ENCODE data around the gene MGAT5B. TPM values are rescaled to one million over a fixed set of nuclear protein-coding genes. Genes with fewer than 3 reads are reported as not detected.

The MGAT5B gene
- total RNA-seq, 6 experiments from 2014 or later, result 1.5 to 2.3 (median 1.8) TPM

GRCh38 chr17:76961869-76962268 lies 93.7 kb downstream of the MGAT5B start:
- Mint-ChIP-seq H3K36me3 (ENCODE audit: low read depth) (no peaks in the 10 kb centered on the region), H3K4me3 (no peak overlapping the region), H3K9me3 (no peaks in the 10 kb centered on the region), H3K27me3 (ENCODE audit: insufficient read depth) (peaks cover 56% of the 10 kb centered on the region), H3K27ac (no peak overlapping the region), H3K4me1 (ENCODE audit: low read depth) (peaks cover 11% of the 10 kb centered on the region)
- TF ChIP-seq CTCF (IDR thresholded peaks at IDR 0.05), result no peak
- no peak for DNase-seq

GRCh38 chr17:76962858-76963257 lies 94.7 kb downstream of the MGAT5B start:
- Mint-ChIP-seq H3K27me3 (ENCODE audit: insufficient read depth) (peaks cover 55% of the 10 kb centered on the region), H3K4me1 (ENCODE audit: low read depth) (peaks cover 8% of the 10 kb centered on the region), H3K4me3 (no peak overlapping the region), H3K9me3 (no peaks in the 10 kb centered on the region), H3K36me3 (ENCODE audit: low read depth) (no peaks in the 10 kb centered on the region), H3K27ac (no peak overlapping the region)
- no peak for DNase-seq
- TF ChIP-seq CTCF (IDR thresholded peaks at IDR 0.05), result no peak

GRCh38 chr17:76966016-76966415 lies 97.8 kb downstream of the MGAT5B start:
- DNase-seq, result no peak
- no peaks in the 10 kb centered on the region for H3K4me1 Mint-ChIP-seq (ENCODE audit: low read depth)
- H3K4me3 Mint-ChIP-seq, result no peak overlapping the region
- H3K27ac Mint-ChIP-seq, result no peak overlapping the region
- no peaks in the 10 kb centered on the region for H3K36me3 Mint-ChIP-seq (ENCODE audit: low read depth)
- TF ChIP-seq CTCF (IDR thresholded peaks at IDR 0.05), result no peak
- H3K9me3 Mint-ChIP-seq, result no peaks in the 10 kb centered on the region
- peaks cover 55% of the 10 kb centered on the region for H3K27me3 Mint-ChIP-seq (ENCODE audit: insufficient read depth)

GRCh38 chr17:76966486-76967181 lies 98.4 kb downstream of the MGAT5B start:
- no peaks in the 10 kb centered on the region for H3K9me3 Mint-ChIP-seq
- H3K4me1 Mint-ChIP-seq (ENCODE audit: low read depth), result no peaks in the 10 kb centered on the region
- no peak overlapping the region for H3K27ac Mint-ChIP-seq
- H3K36me3 Mint-ChIP-seq (ENCODE audit: low read depth), result no peaks in the 10 kb centered on the region
- TF ChIP-seq CTCF (IDR thresholded peaks at IDR 0.05), result no peak
- no peak for DNase-seq
- H3K27me3 Mint-ChIP-seq (ENCODE audit: insufficient read depth), result peaks cover 55% of the 10 kb centered on the region
- H3K4me3 Mint-ChIP-seq, result no peak overlapping the region

- H3K4me1 Mint-ChIP-seq (ENCODE audit: low read depth), result no peaks in the 10 kb centered on the region
- H3K9me3 Mint-ChIP-seq, result no peaks in the 10 kb centered on the region
- H3K27ac Mint-ChIP-seq, result no peak overlapping the region
- H3K27me3 Mint-ChIP-seq (ENCODE audit: insufficient read depth), result peaks cover 65% of the 10 kb centered on the region
- H3K4me3 Mint-ChIP-seq, result no peak overlapping the region
- no peaks in the 10 kb centered on the region for H3K36me3 Mint-ChIP-seq (ENCODE audit: low read depth)
- no peak for DNase-seq
- TF ChIP-seq CTCF (IDR thresholded peaks at IDR 0.05), result no peak
Observed at GRCh38 chr17:76967762-76968161, 99.6 kb downstream of the MGAT5B start.

All from HFFc6 (cell line).